Non-pigmented ciliary epithelial cell (primary cell): ENCODE measurements around the gene FAM149B1.
"Not testable (repeated sequence)": the region's sequence is repeated elsewhere in the genome, so short reads cannot be mapped to it uniquely, and the experiment has no call there.

Source experiments
- DNase-seq: peaks from one replicate; pipeline ENCODE4 v3.0.0-alpha.2; 2010; ENCODE audit warnings: low read depth

The FAM149B1 gene

DNA sequence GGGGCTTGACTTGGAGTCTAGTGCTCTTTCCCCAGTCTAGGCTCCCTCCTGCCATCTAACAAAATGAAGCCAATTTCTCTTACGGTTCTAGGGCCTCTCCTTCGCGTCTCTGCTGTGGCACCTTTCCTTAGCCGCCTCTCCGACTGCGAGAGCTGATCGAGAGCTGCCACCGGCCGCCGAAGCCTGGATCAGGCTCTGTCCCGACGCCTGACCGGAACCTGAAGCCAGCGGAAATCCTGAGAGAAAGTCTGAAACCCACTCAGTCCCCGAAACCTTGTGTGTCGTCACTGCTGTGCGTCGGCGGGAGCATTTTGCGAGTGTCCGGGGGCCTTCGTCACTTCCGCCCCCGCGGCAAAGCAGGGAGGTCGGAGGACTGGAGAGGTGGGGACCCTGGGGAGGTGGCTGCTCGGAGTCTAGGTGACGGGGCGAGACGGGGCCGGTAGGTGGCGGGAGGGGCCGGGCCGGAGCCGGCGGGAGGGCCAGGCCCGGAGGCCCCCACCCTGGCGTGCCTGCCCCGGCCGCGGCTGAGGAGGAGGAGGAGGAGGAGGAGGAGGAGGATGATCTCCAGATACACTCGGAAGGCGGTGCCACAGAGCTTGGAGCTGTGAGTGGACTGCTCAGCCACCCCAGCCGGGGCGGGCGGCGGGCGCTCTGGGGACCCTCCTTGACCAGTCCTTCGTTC is at the start of gene FAM149B1, which contains the start of gene ECD:
TSS of gene FAM149B1 (plus strand) at position 337 of the 682 bp plus-strand sequence. CDS start at position 558, 221 bp downstream.
TSS of gene ECD (minus strand) at position 226 of the 682 bp plus-strand sequence. CDS start 4,071 bp downstream, outside the sequence.
- peak; percentile 70 for DNase-seq

GRCh38 chr10:73119457-73119856 is 48.5 kb upstream of the FAM149B1 start:
- DNase-seq: no peak

- DNase-seq: no peak
These were observed 48.0 kb upstream of the FAM149B1 start for GRCh38 chr10:73119952-73120351.

DNA sequence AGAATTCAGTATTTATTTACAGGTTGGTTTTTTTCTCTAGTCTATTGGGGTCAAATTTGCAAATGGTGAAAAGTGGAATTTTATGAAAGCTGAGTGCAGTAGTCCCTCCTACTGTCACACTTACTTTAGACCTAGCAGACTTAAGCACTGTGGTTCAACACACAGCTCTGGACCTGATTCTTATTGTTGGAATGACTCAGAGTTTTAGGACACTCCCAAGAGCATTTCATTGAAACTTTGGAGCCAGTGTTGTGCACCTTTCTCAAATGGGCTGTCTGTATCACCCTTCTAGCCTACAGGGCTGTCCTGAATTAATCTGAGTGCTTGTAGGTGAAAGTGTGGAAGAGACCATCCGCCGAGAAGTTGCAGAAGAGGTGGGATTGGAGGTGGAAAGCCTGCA is 41.6 kb upstream of the FAM149B1 start:
- DNase-seq: no peak

DNA sequence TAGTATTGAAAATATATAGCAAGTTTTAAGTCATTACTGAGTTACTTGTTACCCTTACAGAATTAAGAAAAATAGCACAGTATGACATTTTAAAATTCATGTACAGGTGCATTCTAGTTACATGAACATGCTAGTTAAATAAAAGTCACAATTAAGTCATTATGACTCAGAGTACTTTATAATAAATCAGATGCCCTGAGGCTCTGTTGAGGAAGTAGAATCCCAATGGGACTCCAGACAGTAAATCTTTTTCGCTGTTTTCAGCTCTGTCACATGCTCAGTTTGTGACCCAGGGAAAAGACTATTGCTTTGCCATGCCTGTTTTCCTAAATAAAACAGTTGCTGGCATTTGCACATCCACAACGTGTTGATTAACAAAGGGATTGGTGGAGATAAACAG is 36.6 kb upstream of the FAM149B1 start:
- DNase-seq: no peak

DNA sequence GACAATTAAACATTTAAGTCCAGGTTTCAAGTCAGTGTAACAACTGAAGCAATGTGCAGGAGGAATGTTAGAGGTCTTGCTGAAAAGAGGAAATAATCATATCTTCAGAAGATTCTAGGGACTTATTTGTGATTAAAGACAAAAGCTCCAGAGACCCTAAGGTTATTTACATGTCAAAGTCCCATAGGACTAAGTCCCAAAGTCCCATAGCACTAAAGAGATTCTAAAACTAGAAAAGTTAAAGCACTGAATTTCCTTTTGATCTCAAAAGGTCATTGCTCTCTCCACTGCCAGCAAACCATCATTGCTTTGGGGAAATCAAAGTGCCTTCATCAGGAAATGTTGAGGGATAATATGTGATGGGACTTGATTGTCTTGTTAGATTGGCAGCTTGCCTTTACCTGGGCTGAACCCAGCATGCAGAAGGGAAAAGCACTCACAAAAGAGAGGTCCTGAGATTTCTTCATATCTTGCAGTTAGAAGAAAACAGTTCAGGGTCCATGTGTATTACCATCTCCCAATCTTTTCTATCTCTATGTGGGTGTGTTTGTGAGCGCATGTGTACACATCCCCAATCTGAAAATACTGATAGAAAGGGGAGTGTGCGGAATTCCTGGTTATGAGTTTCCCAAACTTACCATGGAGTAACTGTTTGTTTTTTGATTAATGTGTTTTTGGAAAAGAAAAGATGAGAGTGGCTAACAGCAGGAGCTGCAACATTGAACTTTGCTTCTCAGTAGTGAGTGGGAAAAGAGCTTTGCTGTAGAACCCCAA is 35.8 kb upstream of the FAM149B1 start:
- DNase-seq: no peak

GRCh38 chr10:73134727-73135126 is 33.2 kb upstream of the FAM149B1 start:
- DNase-seq: no peak

- DNase-seq: no peak
These were observed 31.3 kb upstream of the FAM149B1 start for GRCh38 chr10:73136627-73137026.

DNA sequence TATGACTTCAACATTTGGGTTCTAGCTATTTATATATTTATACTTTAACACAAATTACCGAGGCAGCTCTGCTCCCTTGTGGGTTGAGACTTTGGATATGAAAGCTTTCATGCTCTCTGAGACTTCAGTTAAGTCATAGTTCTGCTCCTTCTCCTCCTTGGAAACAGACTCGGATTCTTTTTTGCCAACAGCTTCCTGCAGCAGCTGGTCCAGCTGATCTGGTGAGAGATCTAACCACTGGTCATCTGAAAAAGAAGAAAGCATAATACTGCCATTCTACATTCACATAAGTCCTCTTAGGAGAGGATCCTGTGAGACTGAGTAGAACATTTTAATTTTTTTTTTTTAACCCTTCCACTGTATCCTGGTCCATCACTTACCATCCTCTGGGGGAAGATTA is 28.7 kb upstream of the FAM149B1 start:
- no peak for DNase-seq

DNA sequence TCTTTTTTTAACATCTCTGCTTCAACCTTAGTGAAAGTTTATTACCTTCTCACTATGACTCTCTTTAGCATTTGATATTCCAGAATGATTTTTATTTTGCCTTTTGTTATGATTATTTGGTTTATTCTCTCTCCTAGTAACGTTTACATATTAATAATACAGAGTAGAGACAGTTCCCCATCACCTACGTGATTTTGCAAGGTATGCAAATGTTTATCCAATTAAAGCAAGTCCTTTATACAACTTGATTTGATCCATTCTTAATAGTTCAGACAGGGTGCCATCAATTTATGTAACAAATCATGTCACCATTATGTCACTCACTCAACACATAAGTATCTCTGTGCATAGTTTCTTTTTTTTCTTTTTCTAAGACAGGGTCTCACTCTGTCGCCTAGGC is 26.3 kb upstream of the FAM149B1 start:
- no peak for DNase-seq

DNA sequence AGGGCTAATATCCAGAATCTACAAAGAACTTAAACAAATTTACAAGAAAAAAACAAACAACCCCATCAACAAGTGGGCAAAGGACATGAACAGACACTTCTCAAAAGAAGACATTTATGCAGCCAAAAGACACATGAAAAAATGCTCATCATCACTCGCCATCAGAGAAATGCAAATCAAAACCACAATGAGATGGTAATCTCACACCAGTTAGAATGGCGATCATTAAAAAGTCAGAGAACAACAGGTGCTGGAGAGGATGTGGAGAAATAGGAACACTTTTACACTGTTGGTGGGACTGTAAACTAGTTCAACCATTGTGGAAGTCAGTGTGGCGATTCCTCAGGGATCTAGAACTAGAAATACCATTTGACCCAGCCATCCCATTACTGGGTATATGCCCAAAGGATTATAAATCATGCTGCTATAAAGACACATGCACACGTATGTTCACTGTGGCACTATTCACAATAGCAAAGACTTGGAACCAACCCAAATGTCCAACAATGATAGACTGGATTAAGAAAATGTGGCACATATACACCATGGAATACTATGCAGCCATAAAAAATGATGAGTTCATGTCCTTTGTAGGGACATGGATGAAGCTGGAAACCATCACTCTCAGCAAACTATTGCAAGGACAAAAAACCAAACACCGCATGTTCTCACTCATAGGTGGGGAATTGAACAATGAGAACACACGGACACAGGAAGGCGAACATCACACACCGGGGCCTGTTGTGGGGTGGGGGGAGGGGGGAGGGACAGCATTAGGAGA is 17.1 kb upstream of the FAM149B1 start:
- DNase-seq: not testable (repeated sequence)

DNA sequence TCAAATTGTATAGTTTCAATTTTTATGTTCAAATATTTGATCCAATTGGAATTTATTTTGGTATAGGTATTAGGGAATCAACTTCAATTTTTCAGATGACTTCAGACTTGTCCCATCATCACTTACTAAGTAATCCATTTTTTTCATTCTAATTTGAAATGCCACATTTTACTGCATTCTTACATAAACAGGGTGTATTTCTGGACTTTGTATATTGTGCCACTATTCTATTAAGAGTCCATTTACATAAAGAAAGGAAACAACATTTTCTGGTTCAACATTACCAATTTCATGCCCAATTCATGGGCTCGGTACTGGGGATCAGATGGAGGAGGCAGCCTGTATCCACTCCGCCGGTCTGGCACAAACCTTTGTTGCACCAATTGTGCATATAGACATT is 15.9 kb upstream of the FAM149B1 start:
- DNase-seq: no peak

DNA sequence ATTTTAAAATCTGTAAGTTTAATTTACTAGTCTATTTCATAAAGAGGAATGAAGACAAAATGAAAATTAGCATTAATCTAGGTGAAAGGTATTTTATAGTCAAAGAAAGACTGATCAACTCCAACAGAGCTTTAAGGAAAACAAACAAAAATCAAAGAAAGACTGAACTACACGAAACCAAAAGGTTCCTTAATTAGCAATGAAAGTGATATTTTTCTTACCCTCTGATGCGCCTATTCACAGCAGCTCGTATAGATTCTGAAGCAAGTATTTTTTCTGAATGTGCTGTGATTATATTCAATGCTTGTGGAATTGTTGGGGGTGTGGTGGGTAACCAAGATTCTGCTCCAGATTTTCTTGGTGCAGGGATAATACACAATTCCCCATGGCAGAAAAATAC is 11.9 kb upstream of the FAM149B1 start:
- DNase-seq: no peak

DNA sequence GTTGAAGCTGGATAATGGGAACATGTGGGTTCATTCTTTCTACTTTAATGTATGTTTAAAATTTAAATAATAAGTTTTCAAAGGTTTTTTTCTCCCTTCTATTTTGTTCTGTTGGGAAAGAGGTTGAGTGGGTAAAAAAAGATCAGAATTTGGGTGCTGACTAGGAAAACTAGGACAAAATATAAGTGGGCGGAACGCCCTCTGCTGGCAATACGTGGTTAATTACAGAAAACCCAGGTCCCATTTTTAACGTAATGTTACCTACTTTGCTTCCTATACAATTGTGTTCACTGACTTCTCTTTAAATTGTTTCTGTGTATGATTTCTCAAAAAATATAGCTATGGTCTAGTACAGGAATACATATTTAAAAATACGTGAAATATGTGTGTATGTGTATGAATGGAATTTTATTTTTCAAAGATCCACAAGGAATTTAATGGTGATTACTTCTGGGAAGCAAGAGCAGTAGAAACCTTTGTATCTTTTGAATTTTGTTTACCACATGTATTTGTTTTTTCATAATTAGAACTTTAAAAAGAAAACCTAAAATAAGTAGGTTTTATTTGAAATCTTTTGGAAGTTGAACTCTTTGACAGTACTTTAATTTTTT is 8.8 kb upstream of the FAM149B1 start:
- DNase-seq: no peak

DNA sequence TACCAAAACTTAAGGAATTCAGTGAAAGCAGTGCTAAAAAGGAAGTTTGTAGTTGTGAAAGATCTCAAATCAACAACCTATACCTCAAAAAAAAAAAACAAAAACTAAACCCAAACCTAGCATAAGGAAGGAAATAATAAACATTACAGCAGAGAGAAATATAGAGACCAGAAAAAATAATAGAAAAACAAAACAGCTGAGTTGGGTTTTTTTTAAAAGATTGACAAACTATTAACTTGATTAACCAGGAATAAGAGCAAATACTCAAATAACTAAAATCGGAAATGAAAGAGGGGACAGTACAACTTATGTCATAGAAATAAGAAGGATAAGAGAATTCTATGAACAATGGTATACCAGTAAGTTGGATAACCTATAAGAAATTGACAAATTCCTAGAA is 6.8 kb upstream of the FAM149B1 start:
- DNase-seq: no peak

DNA sequence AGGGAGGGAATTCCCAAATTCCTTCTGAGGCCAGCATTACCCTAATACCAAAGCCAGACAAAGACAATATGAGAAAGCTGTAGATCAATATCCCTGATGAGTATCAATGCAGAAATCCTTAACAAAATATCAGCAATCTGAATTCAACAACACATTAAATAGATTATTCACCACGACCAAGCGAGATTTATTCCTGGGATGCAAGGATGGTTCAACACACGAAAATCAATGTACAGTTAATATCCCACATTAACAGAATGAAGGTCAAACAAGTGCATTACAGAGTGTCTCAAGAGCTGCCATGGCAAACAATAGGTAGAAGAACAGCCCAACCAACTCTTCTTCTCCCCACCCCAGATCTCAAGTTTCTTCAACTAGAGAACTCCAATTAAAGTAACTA is 6.3 kb upstream of the FAM149B1 start:
- DNase-seq: no peak

DNA sequence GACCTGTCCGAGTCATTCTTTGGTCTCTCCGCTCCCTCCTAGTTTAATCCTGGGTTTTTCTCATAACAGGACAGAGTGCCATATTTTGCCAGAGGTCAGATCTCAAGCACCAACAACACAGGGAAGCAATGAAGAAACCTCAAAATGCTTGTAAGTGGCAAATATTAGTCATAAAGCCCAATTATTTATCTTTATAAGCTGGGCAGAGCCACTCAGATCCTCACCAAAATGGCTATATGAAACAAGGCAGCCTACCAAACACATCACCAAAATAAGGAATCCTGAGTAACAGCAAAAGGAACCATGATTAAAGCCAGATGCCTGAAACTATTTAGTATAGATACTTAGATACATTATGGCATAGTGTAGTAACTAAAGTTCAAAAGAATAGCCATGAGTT is 4.8 kb upstream of the FAM149B1 start:
- DNase-seq: no peak

GRCh38 chr10:73166972-73167371 is 947 bp upstream of the FAM149B1 start:
- no peak for DNase-seq

DNA sequence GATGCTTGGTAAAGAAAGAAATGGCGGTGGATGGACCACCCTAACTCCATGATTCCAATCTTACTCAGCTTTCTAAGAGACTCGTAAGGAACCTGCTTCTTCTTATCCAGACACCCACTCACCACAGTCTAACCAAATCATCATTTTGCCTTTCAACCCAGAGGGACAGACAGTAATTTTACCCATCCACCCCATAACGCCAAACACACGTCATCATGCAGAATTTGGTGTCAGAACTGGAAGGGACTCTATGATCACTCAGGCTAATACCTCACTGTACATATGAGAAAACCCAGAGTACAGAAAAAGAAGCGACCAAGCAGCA is 499 bp upstream of the FAM149B1 start:
- no peak for DNase-seq

GRCh38 chr10:73168465-73168803 is 515 bp downstream of the FAM149B1 start:
- no peak for DNase-seq

DNA sequence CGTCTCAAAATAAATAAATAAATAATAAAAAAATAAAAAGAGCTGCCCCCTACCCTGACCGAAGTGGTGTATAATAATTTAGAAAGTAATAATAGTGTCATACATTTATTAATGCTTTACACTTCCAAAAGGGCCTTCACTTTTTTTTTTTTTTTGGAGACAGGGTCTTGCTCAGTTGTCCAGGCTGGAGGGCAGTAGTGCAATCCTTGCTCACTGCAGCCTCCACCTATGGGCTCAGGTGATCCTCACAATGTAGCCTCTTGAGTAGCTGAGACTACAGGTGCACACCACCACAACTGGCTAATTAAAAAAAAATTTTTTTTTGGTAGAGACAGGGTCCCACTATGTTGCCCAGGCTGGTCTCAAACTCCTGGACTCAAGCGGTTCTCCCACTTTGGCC is 1.4 kb downstream of the FAM149B1 start:
- no peak for DNase-seq

- DNase-seq: no peak
These were observed 4.9 kb downstream of the FAM149B1 start for GRCh38 chr10:73172867-73173266.
